ENCODE data around the gene UBE2V1.

GRCh38 chr20:50073500-50073899 lies 39.5 kb downstream of the UBE2V1 start:
- TF ChIP-seq EZH2 (IDR thresholded peaks at IDR 0.05; ENCODE audit: borderline replicate concordance, insufficient read depth, low read depth, low read length, poor library complexity, severe bottlenecking) (no peak), CTCF (IDR thresholded peaks at IDR 0.05) (no peak)
